ENCODE measurements around the gene GRIN2D.

The GRIN2D gene

DNA sequence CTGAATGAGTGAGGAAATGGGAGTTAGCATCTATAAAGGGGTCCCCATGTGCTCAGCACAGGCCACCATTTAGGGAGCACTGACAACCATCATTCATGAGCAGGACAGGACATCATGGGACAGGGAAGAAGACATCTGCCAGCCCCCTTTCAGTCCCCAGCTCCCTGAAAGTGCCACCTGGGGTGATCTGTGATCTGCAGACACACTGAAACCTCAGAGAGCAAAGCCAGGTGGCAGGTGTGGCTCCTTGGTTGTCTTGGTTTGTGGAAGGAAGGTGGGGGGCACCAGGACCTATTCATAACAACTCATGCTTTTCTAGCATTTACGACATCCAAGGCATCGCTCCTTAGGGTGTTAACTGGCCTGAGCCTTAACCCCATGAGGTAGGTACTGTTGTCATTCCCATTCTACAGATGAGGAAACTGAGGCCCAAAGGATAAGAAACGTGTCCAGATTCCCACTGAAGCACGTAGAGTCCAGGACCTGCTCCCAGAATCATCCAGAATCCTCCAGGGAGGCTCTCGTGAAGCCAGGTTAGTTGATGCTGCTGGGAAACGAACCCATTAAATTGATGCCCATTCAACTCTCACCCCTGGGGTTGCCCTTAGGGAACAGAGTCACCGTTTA lies 7.9 kb upstream of the GRIN2D start (continued):
- TF ChIP-seq, protein P1, sequence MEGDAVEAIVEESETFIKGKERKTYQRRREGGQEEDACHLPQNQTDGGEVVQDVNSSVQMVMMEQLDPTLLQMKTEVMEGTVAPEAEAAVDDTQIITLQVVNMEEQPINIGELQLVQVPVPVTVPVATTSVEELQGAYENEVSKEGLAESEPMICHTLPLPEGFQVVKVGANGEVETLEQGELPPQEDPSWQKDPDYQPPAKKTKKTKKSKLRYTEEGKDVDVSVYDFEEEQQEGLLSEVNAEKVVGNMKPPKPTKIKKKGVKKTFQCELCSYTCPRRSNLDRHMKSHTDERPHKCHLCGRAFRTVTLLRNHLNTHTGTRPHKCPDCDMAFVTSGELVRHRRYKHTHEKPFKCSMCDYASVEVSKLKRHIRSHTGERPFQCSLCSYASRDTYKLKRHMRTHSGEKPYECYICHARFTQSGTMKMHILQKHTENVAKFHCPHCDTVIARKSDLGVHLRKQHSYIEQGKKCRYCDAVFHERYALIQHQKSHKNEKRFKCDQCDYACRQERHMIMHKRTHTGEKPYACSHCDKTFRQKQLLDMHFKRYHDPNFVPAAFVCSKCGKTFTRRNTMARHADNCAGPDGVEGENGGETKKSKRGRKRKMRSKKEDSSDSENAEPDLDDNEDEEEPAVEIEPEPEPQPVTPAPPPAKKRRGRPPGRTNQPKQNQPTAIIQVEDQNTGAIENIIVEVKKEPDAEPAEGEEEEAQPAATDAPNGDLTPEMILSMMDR (tag by site-specific recombination; IDR thresholded peaks at IDR 0.05), result no peak
- TF ChIP-seq ZNF677 (tag by site-specific recombination; IDR thresholded peaks at IDR 0.05), result no peak

GRCh38 chr19:48386981-48387380 lies 6.5 kb upstream of the GRIN2D start:
- CTCF ChIA-PET, result interaction anchor here (0.7 to 1.2 kb wide), 2 partner anchors 15 to 102 kb away, joined by 3 read pairs; no protein-coding TSS in a partner anchor
- no peaks in the 10 kb centered on the region for H3K4me1 ChIP-seq (ENCODE audit: control insufficient read depth, insufficient read depth, low read length)
- TF ChIP-seq ZNF184 (tag by site-specific recombination; IDR thresholded peaks at IDR 0.05), result no peak
- no peak for TF ChIP-seq ZEB2 (tag by site-specific recombination; IDR thresholded peaks at IDR 0.05)
- no peak for TF ChIP-seq BCL6B (tag by site-specific recombination; IDR thresholded peaks at IDR 0.05)
- TF ChIP-seq ZBTB48 (tag by site-specific recombination; IDR thresholded peaks at IDR 0.05), result no peak
- no peak for TF ChIP-seq ZNF830 (tag by site-specific recombination; IDR thresholded peaks at IDR 0.05; ENCODE audit: low read depth)
- no peak for TF ChIP-seq ZNF610 (tag by site-specific recombination; IDR thresholded peaks at IDR 0.05; ENCODE audit: borderline replicate concordance)
- TF ChIP-seq ZXDB (tag by site-specific recombination; IDR thresholded peaks at IDR 0.05), result no peak
- TF ChIP-seq SALL2 (tag by site-specific recombination; IDR thresholded peaks at IDR 0.05; ENCODE audit: borderline replicate concordance), result no peak
- no peak for TF ChIP-seq ZNF175 (tag by site-specific recombination; IDR thresholded peaks at IDR 0.05)
- TF ChIP-seq ZNF133 (tag by site-specific recombination; IDR thresholded peaks at IDR 0.05), result no peak
- no peak for TF ChIP-seq YY1 (tag by site-specific recombination; IDR thresholded peaks at IDR 0.05)
- TF ChIP-seq, protein P2, sequence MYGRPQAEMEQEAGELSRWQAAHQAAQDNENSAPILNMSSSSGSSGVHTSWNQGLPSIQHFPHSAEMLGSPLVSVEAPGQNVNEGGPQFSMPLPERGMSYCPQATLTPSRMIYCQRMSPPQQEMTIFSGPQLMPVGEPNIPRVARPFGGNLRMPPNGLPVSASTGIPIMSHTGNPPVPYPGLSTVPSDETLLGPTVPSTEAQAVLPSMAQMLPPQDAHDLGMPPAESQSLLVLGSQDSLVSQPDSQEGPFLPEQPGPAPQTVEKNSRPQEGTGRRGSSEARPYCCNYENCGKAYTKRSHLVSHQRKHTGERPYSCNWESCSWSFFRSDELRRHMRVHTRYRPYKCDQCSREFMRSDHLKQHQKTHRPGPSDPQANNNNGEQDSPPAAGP (tag by site-specific recombination; IDR thresholded peaks at IDR 0.05), result no peak
- TF ChIP-seq ZNF214 (tag by site-specific recombination; IDR thresholded peaks at IDR 0.05; ENCODE audit: borderline replicate concordance), result no peak
- H3K9me3 ChIP-seq (ENCODE audit: control insufficient read depth, insufficient read depth, low read depth, low read length), result no peaks in the 10 kb centered on the region
- H3K36me3 ChIP-seq (ENCODE audit: control insufficient read depth in 2 of 2, insufficient read depth in 1 of 2, low read length in 2 of 2), result peaks cover 71 to 72% of the 10 kb centered on the region in 2 experiments
- H3K27ac ChIP-seq (ENCODE audit: extremely low read depth, low read depth, low read length), result no peak overlapping the region
- H3K4me3 ChIP-seq (ENCODE audit: low read depth, low read length), result no peak overlapping the region
- POLR2A ChIA-PET, result interaction anchor here (1.3 kb wide), 1 partner anchor 23 kb away, joined by 3 read pairs; the partner anchor contains the start of genes SYNGR4 and TMEM143

DNA sequence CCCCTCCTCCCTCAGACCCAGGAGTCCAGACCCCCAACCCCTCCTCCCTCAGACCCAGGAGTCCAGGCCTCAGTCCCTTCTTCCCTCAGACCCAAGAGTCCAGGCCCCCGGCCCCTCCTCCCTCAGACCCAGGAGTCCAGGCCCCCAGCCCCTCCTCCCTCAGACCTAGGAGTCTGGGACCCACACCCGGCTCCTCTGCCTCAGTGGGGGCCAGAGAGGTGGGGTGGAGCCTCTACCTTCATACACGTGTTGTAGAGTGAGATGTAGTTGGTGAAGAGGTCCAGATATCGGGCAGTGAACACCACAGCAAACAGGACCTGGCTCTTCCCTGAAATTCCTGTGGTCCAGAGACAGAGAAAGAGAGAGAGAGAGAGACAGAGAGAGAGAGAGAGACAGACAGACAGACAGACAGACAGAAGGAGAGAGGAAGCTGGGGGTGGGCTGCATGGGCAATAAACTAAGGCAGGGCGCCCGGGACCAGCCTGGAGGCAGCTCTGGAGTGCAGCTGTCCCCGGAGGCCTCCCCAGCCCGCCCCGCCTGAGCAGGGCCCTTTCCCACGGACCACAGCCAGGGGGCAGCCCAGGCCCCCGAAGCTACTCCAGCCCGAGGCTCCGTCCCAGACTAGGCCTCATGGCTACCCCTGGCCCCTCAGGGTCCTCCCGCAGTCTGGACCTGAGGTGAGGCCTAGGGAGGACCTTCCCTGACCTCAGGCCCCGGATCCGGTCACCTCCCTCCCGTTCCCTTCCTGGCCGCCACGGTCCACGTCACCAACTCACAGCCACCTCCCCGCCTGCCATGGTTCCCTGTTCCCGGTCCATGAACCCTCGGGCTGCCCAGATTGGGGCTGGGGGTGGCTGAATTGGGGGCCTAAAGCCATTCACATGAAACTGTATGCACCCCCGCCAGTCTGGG lies 3.0 kb upstream of the GRIN2D start:
- Histone ChIP-seq H3K36me3 (ENCODE audit: control insufficient read depth in 2 of 2, insufficient read depth in 1 of 2, low read length in 2 of 2) (peaks cover 41 to 42% of the 10 kb centered on the region in 2 experiments), H3K27ac (ENCODE audit: extremely low read depth, low read depth, low read length) (peak overlapping the region; percentile 94), H3K4me3 (ENCODE audit: low read depth, low read length) (peak overlapping the region; percentile 86), H3K9me3 (ENCODE audit: control insufficient read depth, insufficient read depth, low read depth, low read length) (no peaks in the 10 kb centered on the region), H3K4me1 (ENCODE audit: control insufficient read depth, insufficient read depth, low read length) (peaks cover 10% of the 10 kb centered on the region)
- ChIA-PET POLR2A (interaction anchor here (0.6 to 1.9 kb wide), 19 partner anchors 10 to 198 kb away, joined by 3 to 42 read pairs (median 5); partner anchors contain the start of genes CARD8, EMP3, SYNGR4 and TMEM143), CTCF (interaction anchor here (0.6 to 3.4 kb wide), 47 partner anchors 9 to 1521 kb away, joined by 3 to 69 read pairs (median 4); partner anchors contain the start of genes GRWD1, SYNGR4 and TMEM143)
- TF ChIP-seq ZNF558 (tag by site-specific recombination; IDR thresholded peaks at IDR 0.05) (no peak), ZNF24 (tag by site-specific recombination; IDR thresholded peaks at IDR 0.05) (peak; percentile 88), KLF8 (tag by site-specific recombination; IDR thresholded peaks at IDR 0.05) (peak; percentile 68; the same call in 1 of the 2 replicates), ZNF510 (tag by site-specific recombination; IDR thresholded peaks at IDR 0.05; ENCODE audit: insufficient replicate concordance) (no peak), ZFHX2 (tag by site-specific recombination; conservative IDR thresholded peaks at IDR 0.05) (no peak; the same call in 1 of the 2 replicates), ZNF311 (tag by site-specific recombination; IDR thresholded peaks at IDR 0.05; ENCODE audit: borderline replicate concordance) (no peak)
- TF ChIP-seq, protein P3, sequence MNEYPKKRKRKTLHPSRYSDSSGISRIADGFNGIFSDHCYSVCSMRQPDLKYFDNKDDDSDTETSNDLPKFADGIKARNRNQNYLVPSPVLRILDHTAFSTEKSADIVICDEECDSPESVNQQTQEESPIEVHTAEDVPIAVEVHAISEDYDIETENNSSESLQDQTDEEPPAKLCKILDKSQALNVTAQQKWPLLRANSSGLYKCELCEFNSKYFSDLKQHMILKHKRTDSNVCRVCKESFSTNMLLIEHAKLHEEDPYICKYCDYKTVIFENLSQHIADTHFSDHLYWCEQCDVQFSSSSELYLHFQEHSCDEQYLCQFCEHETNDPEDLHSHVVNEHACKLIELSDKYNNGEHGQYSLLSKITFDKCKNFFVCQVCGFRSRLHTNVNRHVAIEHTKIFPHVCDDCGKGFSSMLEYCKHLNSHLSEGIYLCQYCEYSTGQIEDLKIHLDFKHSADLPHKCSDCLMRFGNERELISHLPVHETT (tag by site-specific recombination; IDR thresholded peaks at IDR 0.05), result peak; percentile 77; the same call in 1 of the 2 replicates
- TF ChIP-seq, protein P4, sequence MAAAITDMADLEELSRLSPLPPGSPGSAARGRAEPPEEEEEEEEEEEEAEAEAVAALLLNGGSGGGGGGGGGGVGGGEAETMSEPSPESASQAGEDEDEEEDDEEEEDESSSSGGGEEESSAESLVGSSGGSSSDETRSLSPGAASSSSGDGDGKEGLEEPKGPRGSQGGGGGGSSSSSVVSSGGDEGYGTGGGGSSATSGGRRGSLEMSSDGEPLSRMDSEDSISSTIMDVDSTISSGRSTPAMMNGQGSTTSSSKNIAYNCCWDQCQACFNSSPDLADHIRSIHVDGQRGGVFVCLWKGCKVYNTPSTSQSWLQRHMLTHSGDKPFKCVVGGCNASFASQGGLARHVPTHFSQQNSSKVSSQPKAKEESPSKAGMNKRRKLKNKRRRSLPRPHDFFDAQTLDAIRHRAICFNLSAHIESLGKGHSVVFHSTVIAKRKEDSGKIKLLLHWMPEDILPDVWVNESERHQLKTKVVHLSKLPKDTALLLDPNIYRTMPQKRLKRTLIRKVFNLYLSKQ (tag by site-specific recombination; IDR thresholded peaks at IDR 0.05; ENCODE audit: borderline replicate concordance), result no peak
